HG02588 (cell line): ENCODE results near the gene FLT3.
"Not testable (repeated sequence)": the region's sequence is repeated elsewhere in the genome, so short reads cannot be mapped to it uniquely, and the experiment has no call there.

Source experiments
- ATAC-seq: cut with Tn5 transposase; IDR thresholded peaks from one replicate; pipeline ENCODE4 v1.9.1; 2021; ENCODE audit warnings: mild to moderate bottlenecking, moderate library complexity; ENCODE audit not compliant: unreplicated experiment

The FLT3 gene

GRCh38 chr13:28046981-28047380 is 53.4 kb downstream of the FLT3 start:
- ATAC-seq = no peak

- ATAC-seq = no peak
Measured at GRCh38 chr13:28045861-28046260, 54.5 kb downstream of the FLT3 start.

- no peak for ATAC-seq
Measured at GRCh38 chr13:28044608-28045007, 55.8 kb downstream of the FLT3 start.

GRCh38 chr13:28043224-28043623 is 57.2 kb downstream of the FLT3 start:
- ATAC-seq = no peak

- no peak for ATAC-seq
Measured at GRCh38 chr13:28041501-28041900, 58.9 kb downstream of the FLT3 start.

GRCh38 chr13:28041031-28041461 is 59.3 kb downstream of the FLT3 start:
- ATAC-seq = no peak

GRCh38 chr13:28037399-28037798 is 63.0 kb downstream of the FLT3 start:
- ATAC-seq = no peak

- peak; percentile 49 for ATAC-seq
Measured at GRCh38 chr13:28035146-28035782, 65.1 kb downstream of the FLT3 start.

GRCh38 chr13:28033894-28034655 is 66.3 kb downstream of the FLT3 start:
- ATAC-seq = no peak

GRCh38 chr13:28032438-28032837 is 67.9 kb downstream of the FLT3 start:
- ATAC-seq = not testable (repeated sequence)

GRCh38 chr13:28031896-28032288 is 68.5 kb downstream of the FLT3 start:
- ATAC-seq = no peak

GRCh38 chr13:28031220-28031895 is 69.0 kb downstream of the FLT3 start:
- ATAC-seq = no peak

GRCh38 chr13:28027607-28028364 is 72.6 kb downstream of the FLT3 start:
- ATAC-seq = no peak

- ATAC-seq = no peak
Measured at GRCh38 chr13:28027071-28027470, 73.3 kb downstream of the FLT3 start.

GRCh38 chr13:28026508-28026907 is 73.9 kb downstream of the FLT3 start:
- ATAC-seq = no peak

GRCh38 chr13:28022848-28023518 is 77.4 kb downstream of the FLT3 start:
- no peak for ATAC-seq

GRCh38 chr13:28014301-28014700 is 86.1 kb downstream of the FLT3 start:
- ATAC-seq = no peak

- no peak for ATAC-seq
Measured at GRCh38 chr13:28013482-28013881, 86.9 kb downstream of the FLT3 start.

GRCh38 chr13:28012896-28013295 is 87.5 kb downstream of the FLT3 start:
- ATAC-seq = peak; percentile 81

GRCh38 chr13:28012383-28012782 is 88.0 kb downstream of the FLT3 start:
- ATAC-seq = no peak

GRCh38 chr13:28010046-28010445 is 90.3 kb downstream of the FLT3 start:
- ATAC-seq = no peak
